A673 (cell line): ENCODE data around the gene MIDN. TPM values are rescaled to one million over a fixed set of nuclear protein-coding genes. Genes with fewer than 3 reads are reported as not detected.

Experiments used
- BruUV-seq: library from RNA; stranded (reverse); fragments of 400-500 nt; replicated peaks from 2 replicates; lab custom pipeline; 2021; lab: Mats Ljungman, UMichigan
- CTCF ChIA-PET: fragments of 300-600 bp; sonication (Branson Sonifier 250); formaldehyde crosslinking; loops from one replicate; lab custom pipeline; 2022; ENCODE audit warnings: antibody characterized with exemption; lab: Charles Lee
- POLR2A ChIA-PET: fragments of 300-600 bp; sonication (Branson Sonifier 250); formaldehyde crosslinking; loops from one replicate; lab custom pipeline; 2022; ENCODE audit warnings: antibody characterized with exemption; ENCODE audit not compliant: low non-redundant PET; lab: Charles Lee
- DNase-seq: peaks from one replicate; pipeline ENCODE4 v3.0.0-alpha.2; 2015; ENCODE audit warnings: low spot score
- H3K27ac ChIP-seq: fragments of 200-600 bp; sonication (generic); 2 replicates; pipeline ENCODE4 v1.5.1; 2016; ENCODE audit warnings: mixed run types, low read depth, mild to moderate bottlenecking, mixed read lengths, antibody characterized with exemption, low read length; ENCODE audit not compliant: poor library complexity, severe bottlenecking
- H3K27me3 ChIP-seq: fragments of 200-600 bp; sonication (generic); replicated peaks from 2 replicates; pipeline ENCODE4 v1.6.1; 2017; ENCODE audit warnings: mixed run types, low read depth, mild to moderate bottlenecking, mixed read lengths, antibody characterized with exemption, low read length; ENCODE audit not compliant: insufficient read depth, poor library complexity
- H3K36me3 ChIP-seq: fragments of 200-600 bp; sonication (generic); 2 replicates; pipeline ENCODE4 v1.6.1; 2016; ENCODE audit warnings: mixed run types, mild to moderate bottlenecking, mixed read lengths, antibody characterized with exemption, low read length; ENCODE audit not compliant: insufficient read depth, poor library complexity, severe bottlenecking
- H3K4me1 ChIP-seq: fragments of 200-600 bp; sonication (generic); 2 replicates; pipeline ENCODE4 v1.6.1; 2017; ENCODE audit warnings: mixed run types, mild to moderate bottlenecking, mixed read lengths, antibody characterized with exemption, low read length; ENCODE audit not compliant: insufficient read depth, poor library complexity, severe bottlenecking
- H3K4me3 ChIP-seq: fragments of 200-600 bp; sonication (generic); 2 replicates; pipeline ENCODE4 v1.5.1; 2016; ENCODE audit warnings: low read depth, mixed run types, mild to moderate bottlenecking, mixed read lengths, low read length; ENCODE audit not compliant: poor library complexity, severe bottlenecking
- H3K9me3 ChIP-seq: fragments of 200-600 bp; sonication (generic); 2 replicates; pipeline ENCODE4 v1.6.1; 2016; ENCODE audit warnings: mixed run types, low read depth, mild to moderate bottlenecking, mixed read lengths, antibody characterized with exemption, low read length; ENCODE audit not compliant: poor library complexity, severe bottlenecking
- EZH2 ChIP-seq: fragments of 200-600 bp; sonication (generic); IDR thresholded peaks from 2 replicates; pipeline ENCODE4 v1.6.1; 2017; ENCODE audit warnings: borderline replicate concordance, low read depth, mild to moderate bottlenecking, mixed read lengths, antibody characterized with exemption, low read length; ENCODE audit not compliant: poor library complexity, severe bottlenecking
- intact Hi-C: fragments of 100-400 bp; cut with micrococcal nuclease; formaldehyde crosslinking; loops from one replicate; pipeline ENCODE4 v1.10.0; 2022; ENCODE audit not compliant: unreplicated experiment
- total RNA-seq: library from RNA; stranded (reverse); gene quantifications from 2 replicates; pipeline ENCODE4 v1.2.3, GENCODE V29; 2021
- TF ChIP-seq, protein P1 (sequence below): fragments of 300-800, 200-600 bp; sonication (generic); conservative IDR thresholded peaks from 2 replicates; pipeline ENCODE4 v1.5.1; 2017; ENCODE audit warnings: low read depth, mild to moderate bottlenecking, antibody characterized with exemption, low read length, moderate library complexity, mixed read lengths

The MIDN gene
- total RNA-seq, 1 experiment from 2014 or later = 169 TPM

GRCh38 chr19:1296078-1296477, 47.7 kb downstream of the MIDN start:
- BruUV-seq = no TSS peak

GRCh38 chr19:1296575-1297271, 48.3 kb downstream of the MIDN start:
- POLR2A ChIA-PET = no interaction called here

More at GRCh38 chr19:1296078-1296477, 47.7 kb downstream of the MIDN start:
- no peak overlapping the region for H3K27ac ChIP-seq
- intact Hi-C loops = no loop called here
- no peaks in the 10 kb centered on the region for H3K9me3 ChIP-seq
- no peak for DNase-seq
- H3K4me3 ChIP-seq = no peak overlapping the region
- no peak for TF ChIP-seq EZH2
- TF ChIP-seq, protein P1, sequence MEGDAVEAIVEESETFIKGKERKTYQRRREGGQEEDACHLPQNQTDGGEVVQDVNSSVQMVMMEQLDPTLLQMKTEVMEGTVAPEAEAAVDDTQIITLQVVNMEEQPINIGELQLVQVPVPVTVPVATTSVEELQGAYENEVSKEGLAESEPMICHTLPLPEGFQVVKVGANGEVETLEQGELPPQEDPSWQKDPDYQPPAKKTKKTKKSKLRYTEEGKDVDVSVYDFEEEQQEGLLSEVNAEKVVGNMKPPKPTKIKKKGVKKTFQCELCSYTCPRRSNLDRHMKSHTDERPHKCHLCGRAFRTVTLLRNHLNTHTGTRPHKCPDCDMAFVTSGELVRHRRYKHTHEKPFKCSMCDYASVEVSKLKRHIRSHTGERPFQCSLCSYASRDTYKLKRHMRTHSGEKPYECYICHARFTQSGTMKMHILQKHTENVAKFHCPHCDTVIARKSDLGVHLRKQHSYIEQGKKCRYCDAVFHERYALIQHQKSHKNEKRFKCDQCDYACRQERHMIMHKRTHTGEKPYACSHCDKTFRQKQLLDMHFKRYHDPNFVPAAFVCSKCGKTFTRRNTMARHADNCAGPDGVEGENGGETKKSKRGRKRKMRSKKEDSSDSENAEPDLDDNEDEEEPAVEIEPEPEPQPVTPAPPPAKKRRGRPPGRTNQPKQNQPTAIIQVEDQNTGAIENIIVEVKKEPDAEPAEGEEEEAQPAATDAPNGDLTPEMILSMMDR = no peak
- H3K27me3 ChIP-seq = no peaks in the 10 kb centered on the region
- no peaks in the 10 kb centered on the region for H3K36me3 ChIP-seq
- ChIA-PET POLR2A (no interaction called here), CTCF (no interaction called here)
- peaks cover 18% of the 10 kb centered on the region for H3K4me1 ChIP-seq

GRCh38 chr19:1298235-1298634, 49.9 kb downstream of the MIDN start:
- BruUV-seq = no TSS peak
- H3K4me1 ChIP-seq = peaks cover 7% of the 10 kb centered on the region
- H3K36me3 ChIP-seq = no peaks in the 10 kb centered on the region
- H3K4me3 ChIP-seq = no peak overlapping the region
- TF ChIP-seq, protein P1 = no peak
- TF ChIP-seq EZH2 = no peak
- no peak overlapping the region for H3K27ac ChIP-seq
- no peak for DNase-seq
- H3K27me3 ChIP-seq = no peaks in the 10 kb centered on the region
- ChIA-PET CTCF (no interaction called here), POLR2A (no interaction called here)
- intact Hi-C loops = no loop called here
- H3K9me3 ChIP-seq = no peaks in the 10 kb centered on the region

More at GRCh38 chr19:1296575-1297271, 48.3 kb downstream of the MIDN start:
- Histone ChIP-seq H3K4me1 (peaks cover 13% of the 10 kb centered on the region), H3K27ac (no peak overlapping the region), H3K9me3 (no peaks in the 10 kb centered on the region), H3K27me3 (no peaks in the 10 kb centered on the region), H3K36me3 (no peaks in the 10 kb centered on the region), H3K4me3 (no peak overlapping the region)
- intact Hi-C loops = no loop called here
- no peak for TF ChIP-seq EZH2
- TF ChIP-seq, protein P1 = no peak
- CTCF ChIA-PET = no interaction called here
- no peak for DNase-seq
- BruUV-seq = no TSS peak
